ENCODE results near the gene PRR5. TPM values are rescaled to one million over a fixed set of nuclear protein-coding genes. Genes with fewer than 3 reads are reported as not detected.

PRR5 gene
- total and polyA plus RNA-seq, 7 donors: 7.9 to 35.6 (median 12.7) TPM

DNA sequence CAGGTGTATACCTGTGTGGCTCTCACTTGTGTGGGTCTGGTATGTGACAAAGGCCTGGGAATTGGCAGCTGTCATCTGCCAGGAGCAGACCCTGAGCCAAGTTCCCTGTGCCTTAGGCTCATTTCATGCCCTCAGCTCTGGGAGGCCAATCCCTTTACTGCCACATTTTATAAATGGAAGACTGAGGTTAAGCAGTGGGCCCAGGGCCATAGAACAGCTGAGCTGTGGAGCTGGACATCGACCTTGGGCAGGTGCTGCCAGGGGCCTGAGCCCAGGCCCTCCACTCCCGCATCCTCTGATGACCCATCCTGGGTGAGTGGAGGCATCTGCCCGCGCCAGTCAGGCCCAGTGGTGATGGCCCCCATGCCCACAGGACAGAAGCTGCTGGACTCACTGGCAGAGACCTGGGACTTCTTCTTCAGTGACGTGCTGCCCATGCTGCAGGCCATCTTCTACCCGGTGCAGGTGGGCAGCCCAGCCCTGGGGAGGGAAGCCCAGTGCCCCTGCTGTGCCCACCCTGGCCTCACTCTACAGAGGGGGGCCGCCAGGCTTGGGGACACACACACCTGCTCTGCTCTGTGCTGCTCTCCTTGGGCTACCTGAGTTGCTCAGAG is 29.5 kb downstream of the PRR5 start:
- Histone ChIP-seq H3K4me1 (peaks cover 0 to 21% (median 17%) of the 10 kb centered on the region in 4 donors), H3K36me3 (no peaks in the 10 kb centered on the region), H3K27me3 (peaks cover 3 to 12% (median 3%) of the 10 kb centered on the region in 3 donors), H3K27ac (no peak overlapping the region), H3K9me3 (no peaks in the 10 kb centered on the region), H3K4me3 (no peak overlapping the region)
- WGBS, 2 donors: 86 to 87% methylated on average over 7 of the region's 7 CpGs
- DNase-seq: no peak
- TF ChIP-seq, protein P1, sequence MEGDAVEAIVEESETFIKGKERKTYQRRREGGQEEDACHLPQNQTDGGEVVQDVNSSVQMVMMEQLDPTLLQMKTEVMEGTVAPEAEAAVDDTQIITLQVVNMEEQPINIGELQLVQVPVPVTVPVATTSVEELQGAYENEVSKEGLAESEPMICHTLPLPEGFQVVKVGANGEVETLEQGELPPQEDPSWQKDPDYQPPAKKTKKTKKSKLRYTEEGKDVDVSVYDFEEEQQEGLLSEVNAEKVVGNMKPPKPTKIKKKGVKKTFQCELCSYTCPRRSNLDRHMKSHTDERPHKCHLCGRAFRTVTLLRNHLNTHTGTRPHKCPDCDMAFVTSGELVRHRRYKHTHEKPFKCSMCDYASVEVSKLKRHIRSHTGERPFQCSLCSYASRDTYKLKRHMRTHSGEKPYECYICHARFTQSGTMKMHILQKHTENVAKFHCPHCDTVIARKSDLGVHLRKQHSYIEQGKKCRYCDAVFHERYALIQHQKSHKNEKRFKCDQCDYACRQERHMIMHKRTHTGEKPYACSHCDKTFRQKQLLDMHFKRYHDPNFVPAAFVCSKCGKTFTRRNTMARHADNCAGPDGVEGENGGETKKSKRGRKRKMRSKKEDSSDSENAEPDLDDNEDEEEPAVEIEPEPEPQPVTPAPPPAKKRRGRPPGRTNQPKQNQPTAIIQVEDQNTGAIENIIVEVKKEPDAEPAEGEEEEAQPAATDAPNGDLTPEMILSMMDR (IDR thresholded peaks at IDR 0.05): no peak
- TF ChIP-seq POLR2AphosphoS5 (IDR thresholded peaks at IDR 0.05) (no peak), EP300 (IDR thresholded peaks at IDR 0.05) (no peak), POLR2A (IDR thresholded peaks at IDR 0.05) (no peak)
- intact Hi-C loops (cut with DNase I): no loop called here

DNA sequence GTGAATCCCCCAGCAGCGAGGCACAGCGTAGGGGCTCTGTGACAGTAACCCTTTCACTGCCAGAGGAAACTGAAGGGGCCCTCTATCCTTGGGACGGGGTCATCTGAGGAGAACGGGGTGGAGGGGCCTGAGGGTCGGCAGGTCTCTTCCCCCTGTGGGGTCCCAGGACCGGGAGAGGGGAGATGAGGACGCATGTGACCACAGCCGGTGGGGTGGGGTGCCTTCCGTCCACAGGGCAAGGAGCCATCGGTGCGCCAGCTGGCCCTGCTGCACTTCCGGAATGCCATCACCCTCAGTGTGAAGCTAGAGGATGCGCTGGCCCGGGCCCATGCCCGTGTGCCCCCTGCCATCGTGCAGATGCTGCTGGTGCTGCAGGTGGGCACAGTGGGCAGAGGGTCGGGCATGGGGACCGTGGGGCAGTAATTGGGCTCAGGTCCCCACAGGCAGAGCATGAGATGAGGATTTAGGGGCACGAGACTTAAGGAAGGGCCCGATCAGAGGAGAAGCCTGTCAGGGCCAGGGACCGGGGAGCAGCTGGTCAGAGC is 30.1 kb downstream of the PRR5 start:
- Histone ChIP-seq H3K9me3 (no peaks in the 10 kb centered on the region), H3K4me1 (peaks cover 0 to 21% (median 17%) of the 10 kb centered on the region in 4 donors), H3K4me3 (no peak overlapping the region), H3K27ac (no peak overlapping the region), H3K27me3 (peaks cover 7 to 19% (median 9%) of the 10 kb centered on the region in 3 donors), H3K36me3 (no peaks in the 10 kb centered on the region)
- TF ChIP-seq POLR2AphosphoS5 (IDR thresholded peaks at IDR 0.05): no peak
- TF ChIP-seq, protein P1 (IDR thresholded peaks at IDR 0.05): no peak
- no peak for TF ChIP-seq EP300 (IDR thresholded peaks at IDR 0.05)
- no peak for TF ChIP-seq POLR2A (IDR thresholded peaks at IDR 0.05)
- DNase-seq: no peak
- intact Hi-C loops (cut with DNase I): no loop called here
- WGBS, 2 donors: 89 to 90% methylated on average over 21 of the region's 21 CpGs

DNA sequence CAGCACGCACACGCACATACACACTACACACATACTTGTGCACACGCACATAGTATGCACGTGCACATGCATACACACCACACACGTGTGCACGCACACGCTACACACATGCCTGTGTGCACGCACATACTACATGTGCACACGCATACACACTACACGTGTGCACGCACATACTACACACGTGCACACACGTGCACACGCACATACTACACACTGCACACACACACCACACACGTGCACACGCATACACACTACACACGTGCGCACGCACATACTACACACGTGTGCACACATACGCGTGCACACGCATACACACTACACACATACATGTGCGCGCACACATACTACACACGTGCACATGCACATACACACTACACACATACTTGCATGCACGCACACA is 30.7 kb downstream of the PRR5 start:
- no peak overlapping the region for H3K4me3 ChIP-seq
- H3K27me3 ChIP-seq: peaks cover 7 to 24% (median 9%) of the 10 kb centered on the region in 3 donors
- no peak overlapping the region for H3K27ac ChIP-seq
- intact Hi-C loops (cut with DNase I): no loop called here
- peaks cover 0 to 21% (median 17%) of the 10 kb centered on the region in 4 donors for H3K4me1 ChIP-seq
- WGBS, 2 donors: 89 to 93% methylated on average over 27 of the region's 27 CpGs
- no peaks in the 10 kb centered on the region for H3K9me3 ChIP-seq
- no peak for DNase-seq
- H3K36me3 ChIP-seq: no peaks in the 10 kb centered on the region
- TF ChIP-seq POLR2AphosphoS5 (IDR thresholded peaks at IDR 0.05) (no peak), EP300 (IDR thresholded peaks at IDR 0.05) (no peak), POLR2A (IDR thresholded peaks at IDR 0.05) (no peak)
- TF ChIP-seq, protein P1 (IDR thresholded peaks at IDR 0.05): no peak

DNA sequence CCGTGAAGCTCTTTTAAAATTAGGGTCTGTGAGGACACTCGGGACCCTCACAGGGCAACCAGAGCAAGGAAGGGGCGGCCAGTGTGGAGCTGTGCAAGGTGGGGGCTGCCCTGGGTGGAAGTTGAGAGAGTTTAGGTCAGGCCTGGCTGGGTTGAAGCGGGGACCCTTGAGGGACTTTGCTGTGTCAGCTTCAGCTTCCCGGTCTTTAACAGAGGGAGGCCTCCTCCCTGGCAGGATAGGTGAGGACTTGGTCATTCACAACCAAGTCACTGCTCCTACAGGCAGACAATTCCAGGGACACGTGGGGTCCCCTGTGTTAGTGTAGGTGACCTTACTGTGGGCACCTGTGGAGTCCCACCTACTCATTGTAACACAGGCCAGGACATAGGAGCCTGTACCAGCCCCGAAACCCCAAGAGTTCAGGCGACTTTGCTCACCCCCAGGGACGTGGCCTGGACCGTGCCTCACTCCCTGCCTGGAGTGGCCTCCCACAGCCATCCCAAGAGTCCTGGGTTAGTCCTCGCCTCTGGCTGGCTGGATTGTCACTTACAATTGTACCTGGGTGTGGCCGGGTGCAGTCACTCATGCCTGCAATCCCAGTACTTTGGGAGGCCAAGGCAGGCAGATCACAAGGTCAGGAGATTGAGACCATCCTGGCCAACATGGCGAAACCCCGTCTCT is 31.6 kb downstream of the PRR5 start:
- Histone ChIP-seq H3K27me3 (peaks cover 7 to 33% (median 9%) of the 10 kb centered on the region in 3 donors), H3K9me3 (no peaks in the 10 kb centered on the region), H3K4me1 (peaks cover 0 to 16% (median 15%) of the 10 kb centered on the region in 4 donors), H3K27ac (no peak overlapping the region), H3K36me3 (no peaks in the 10 kb centered on the region), H3K4me3 (no peak overlapping the region)
- 55 to 83% methylated on average over 14 of the region's 14 CpGs for WGBS, 2 donors
- DNase-seq: no peak
- TF ChIP-seq POLR2A (IDR thresholded peaks at IDR 0.05): no peak
- no peak for TF ChIP-seq POLR2AphosphoS5 (IDR thresholded peaks at IDR 0.05)
- TF ChIP-seq EP300 (IDR thresholded peaks at IDR 0.05): no peak
- TF ChIP-seq, protein P1 (IDR thresholded peaks at IDR 0.05): no peak
- intact Hi-C loops (cut with DNase I): no loop called here
